GM18909 (cell line): Measurements from ENCODE around the gene SEL1L.
A peak's percentile ranks its signal among the peaks of the same experiment; 100 is the strongest.
"Not testable (repeated sequence)": the region's sequence is repeated elsewhere in the genome, so short reads cannot be mapped to it uniquely, and the experiment has no call there.

ENCODE experiments used
- ATAC-seq: cut with Tn5 transposase; IDR thresholded peaks from one replicate; pipeline ENCODE4 v1.9.1; 2021; ENCODE audit warnings: mild to moderate bottlenecking; ENCODE audit not compliant: unreplicated experiment, poor library complexity

Gene SEL1L

DNA sequence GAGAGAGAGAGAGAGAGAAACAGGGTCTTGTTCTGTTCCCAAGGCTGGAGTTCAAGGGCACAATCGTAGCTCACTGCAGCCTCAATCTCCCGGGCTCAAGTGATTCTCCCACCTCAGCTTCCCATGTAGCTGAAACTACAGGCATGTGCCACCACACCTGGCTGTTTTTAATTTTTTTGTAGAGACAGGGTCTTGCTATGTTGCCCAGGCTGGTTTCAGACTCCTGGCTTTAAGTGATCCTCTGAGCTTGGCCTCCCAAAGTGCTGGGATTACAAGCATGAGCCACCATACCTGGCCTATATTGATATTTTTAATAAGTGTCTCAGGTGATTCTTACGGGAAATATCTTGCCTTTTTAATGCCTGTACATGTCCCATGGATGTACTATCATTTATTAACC, 82.7 kb downstream of the SEL1L start:
- no peak for ATAC-seq

DNA sequence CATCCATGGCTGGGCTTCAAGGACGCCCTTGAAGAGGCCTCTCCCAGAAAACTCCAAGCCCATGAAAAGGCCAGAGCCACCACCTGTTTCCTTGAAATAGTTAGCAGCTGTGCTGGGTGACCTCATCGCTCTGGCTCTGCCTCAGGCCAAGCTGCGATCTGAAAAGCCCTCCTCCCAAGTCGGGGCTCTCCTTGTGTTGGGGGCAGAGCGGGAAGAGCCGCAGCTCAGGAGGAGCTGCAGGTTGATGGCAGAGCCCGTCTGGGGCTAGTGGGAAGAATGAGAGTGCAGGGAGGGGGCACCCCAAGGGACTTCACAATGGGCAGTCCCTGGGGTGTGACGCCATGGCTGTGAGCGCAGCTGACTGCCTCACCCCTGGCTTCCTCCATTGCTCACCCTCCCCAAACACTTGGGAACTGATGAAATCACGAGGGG, 83.5 kb downstream of the SEL1L start:
- ATAC-seq: no peak

DNA sequence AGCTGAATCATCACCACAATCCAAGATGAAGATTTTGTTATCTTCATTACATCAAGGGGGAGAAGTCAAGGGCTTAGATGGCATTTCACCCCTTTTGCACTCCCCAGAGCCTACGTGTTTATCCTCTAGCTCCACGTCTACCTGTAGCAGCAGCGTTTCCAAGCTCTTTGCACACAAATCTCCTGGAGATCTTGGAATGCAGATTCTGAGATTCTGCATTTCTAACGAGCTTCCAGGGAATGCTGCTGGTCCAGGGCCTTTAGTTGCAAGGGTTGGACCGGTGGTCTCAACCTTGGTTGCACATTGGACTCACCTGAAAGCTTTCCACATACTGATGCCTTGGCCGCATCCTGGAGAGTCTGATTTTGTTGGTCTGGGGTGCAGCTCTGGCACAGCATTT, 84.1 kb downstream of the SEL1L start:
- ATAC-seq: no peak

DNA sequence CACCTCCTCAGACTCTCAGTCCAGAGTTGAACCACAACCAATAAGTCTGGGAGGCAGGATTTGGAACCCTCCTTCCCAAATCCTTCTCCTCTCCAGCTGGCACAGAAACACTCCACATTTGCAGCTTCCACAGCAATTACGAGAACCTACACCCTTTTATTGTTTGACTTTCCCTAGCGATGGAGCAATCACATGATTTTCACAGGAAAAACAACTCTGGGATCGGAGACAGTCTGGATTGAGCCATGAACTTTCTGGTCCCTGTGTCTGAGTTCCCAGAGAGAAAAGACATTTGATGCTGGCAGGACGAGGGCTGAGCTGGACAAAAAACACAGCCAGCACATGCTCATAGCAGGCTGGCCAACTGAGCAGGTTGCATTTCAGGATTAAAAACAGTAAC, 84.5 kb downstream of the SEL1L start:
- ATAC-seq: no peak

DNA sequence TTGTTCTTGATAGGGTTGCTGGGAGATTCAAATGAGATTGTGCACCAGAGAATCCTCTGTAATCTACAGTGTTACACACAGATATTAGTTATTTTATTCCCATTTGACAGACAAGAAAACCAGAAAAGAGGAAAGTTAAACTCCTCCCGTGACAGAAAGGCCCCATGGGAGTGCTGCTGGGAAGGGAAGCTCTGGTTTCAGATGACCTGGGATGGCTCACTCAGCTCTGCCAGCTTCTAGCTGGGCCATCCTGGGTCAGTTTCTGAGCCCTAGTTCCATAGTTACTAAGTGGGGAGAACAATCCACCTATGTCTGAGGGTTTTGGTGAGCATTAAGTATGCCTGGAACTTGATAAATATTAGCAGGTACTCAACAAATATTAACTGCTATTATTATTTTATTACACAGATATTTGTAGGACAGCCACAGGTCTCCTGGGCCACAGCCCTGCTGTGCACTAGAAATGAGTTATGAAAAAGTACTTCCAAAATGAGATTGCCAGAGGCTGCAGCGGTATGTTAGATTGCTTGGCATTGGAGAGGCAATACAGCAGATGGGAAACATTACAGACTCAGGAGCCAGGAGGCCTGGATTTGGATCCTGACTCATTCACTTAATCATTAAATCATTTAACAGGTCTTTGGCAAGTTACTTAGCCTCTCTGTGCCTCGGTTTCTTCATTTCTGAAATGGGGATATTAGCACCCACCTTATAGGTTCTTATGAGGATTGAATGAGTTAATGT, 86.5 kb downstream of the SEL1L start:
- ATAC-seq: no peak

DNA sequence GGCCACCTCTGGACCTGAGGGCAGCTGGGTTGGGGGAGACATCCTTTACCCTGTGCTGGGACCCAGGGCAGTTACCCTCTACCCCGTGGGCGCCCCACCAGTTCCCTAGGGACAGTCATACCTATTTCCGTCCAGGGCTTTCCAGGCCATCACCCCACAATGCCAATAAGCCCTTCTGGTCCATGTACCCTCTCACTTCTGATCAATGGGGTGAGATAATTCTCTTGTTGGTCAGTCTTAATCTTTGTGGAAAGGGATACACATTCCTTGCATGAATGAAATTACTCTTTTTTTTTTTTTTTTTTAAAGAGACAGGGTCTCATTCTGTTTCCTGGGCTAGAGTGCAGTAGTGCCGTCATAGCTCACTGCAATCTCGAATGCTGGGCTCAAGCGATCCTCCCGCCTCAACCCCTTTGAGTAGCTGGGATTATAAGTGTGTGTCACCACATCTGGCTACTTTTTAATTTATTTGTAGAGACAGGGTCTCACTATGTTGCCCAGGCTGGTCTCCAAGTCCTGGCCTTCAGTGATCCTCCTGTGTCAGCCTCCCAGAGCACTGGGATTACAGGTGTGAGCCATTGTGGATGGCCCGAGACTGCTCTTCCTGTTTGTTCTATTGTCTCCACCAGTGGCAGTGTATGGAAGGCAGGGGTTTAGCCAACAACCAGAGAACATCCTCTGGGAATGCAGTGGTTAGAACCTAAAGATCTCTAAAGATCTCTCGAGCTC, 87.2 kb downstream of the SEL1L start:
- no peak for ATAC-seq

DNA sequence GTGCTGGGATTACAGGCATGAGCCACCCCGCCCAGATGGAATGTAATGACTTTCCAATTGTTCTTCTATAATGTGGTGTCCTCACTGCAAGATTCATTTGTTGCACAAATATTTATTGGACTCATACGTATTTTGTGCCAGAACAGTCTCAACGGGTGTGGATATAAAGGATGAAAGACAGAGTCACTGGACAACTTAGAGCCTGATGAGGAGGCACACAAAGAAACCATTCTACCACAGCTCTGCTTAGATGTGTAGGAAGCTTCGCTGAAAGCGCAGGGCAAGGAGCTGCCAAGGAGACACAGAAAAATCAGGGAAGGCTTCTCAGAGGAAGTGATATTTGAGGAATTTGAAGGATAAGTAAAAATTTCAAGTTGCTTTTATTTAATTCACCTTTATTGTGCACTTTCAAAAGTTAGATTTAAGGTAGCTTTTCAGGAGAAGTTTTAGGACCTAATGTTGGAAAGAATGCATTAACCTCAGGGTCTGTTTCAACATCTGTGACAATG, 92.0 kb downstream of the SEL1L start:
- no peak for ATAC-seq

DNA sequence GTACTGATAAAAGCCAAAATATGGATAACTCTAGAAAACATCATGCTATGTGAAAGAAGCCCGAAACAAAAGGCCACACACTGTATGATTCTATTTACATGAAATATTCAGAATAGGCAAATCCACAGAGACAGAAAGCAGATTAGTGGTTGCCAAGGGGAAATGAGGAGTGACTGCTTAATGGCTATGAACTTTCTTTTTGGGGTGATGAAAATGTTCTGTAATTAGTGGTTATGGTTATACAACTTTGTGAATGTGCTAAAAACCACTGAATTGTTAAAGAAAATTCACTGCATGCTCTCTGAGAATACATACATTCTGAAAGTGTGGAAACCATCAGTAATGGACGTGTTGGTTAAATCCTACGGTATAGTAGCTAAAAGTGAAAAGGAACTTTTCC, 93.6 kb downstream of the SEL1L start:
- no peak for ATAC-seq

DNA sequence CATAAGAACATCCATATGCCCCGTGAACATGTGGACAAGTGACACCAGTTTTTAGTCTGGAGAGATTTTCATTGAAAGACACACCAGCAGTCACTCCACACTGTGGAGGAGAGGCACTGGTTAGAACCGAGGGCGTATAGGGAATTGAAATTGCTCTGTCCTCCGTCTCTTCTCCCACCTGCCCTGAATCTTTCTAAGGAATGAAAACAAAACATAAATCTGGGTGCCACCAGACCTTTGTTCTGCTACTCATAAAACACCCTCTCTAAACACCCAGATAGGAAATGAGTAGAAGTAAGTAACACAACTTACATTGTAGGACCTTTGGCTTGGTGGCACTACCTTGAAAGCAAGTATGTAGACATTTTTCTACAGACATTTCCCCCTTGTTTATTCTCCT, 96.4 kb downstream of the SEL1L start:
- no peak for ATAC-seq

DNA sequence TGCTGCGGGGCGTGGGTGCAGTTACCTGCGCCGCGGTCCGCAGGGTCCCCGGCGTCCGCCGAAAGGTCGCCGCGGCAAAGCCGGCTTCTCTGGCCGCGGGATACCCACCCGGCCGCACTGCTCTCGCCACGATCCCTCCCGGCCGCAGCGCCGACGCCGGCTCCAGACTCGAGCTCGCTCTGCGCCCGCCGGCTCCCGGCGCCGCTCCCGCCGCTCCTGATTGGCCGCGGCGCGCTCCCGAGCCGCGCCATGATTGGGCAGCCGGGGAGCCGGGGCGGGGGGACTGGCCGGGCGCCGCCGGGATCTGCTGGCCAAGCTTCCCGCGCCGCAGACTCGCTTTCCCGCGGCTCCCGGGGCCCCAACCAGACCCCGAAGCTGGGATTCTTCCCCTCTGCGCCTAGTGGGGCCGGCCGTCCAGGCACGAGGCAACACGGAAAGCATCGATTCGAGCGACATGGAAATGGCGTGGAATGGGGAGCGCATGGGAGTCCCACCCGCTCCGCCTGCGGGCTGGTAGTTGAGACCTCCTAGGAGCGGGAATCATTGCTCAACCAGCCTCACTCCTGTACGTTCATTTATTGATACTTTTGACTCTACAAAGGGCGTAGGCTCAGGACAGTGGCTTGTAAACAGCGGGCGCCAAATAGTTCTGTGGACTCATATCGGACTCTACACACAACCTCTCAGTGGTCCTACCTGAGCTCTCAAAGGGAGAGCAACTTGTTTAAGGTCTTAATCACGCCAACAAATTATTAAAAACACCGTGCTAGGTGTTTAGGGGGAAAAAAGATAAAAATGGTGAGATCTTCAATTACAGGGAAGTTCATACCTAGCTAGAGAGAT, 97.1 kb downstream of the SEL1L start:
- peak; percentile 87 for ATAC-seq

DNA sequence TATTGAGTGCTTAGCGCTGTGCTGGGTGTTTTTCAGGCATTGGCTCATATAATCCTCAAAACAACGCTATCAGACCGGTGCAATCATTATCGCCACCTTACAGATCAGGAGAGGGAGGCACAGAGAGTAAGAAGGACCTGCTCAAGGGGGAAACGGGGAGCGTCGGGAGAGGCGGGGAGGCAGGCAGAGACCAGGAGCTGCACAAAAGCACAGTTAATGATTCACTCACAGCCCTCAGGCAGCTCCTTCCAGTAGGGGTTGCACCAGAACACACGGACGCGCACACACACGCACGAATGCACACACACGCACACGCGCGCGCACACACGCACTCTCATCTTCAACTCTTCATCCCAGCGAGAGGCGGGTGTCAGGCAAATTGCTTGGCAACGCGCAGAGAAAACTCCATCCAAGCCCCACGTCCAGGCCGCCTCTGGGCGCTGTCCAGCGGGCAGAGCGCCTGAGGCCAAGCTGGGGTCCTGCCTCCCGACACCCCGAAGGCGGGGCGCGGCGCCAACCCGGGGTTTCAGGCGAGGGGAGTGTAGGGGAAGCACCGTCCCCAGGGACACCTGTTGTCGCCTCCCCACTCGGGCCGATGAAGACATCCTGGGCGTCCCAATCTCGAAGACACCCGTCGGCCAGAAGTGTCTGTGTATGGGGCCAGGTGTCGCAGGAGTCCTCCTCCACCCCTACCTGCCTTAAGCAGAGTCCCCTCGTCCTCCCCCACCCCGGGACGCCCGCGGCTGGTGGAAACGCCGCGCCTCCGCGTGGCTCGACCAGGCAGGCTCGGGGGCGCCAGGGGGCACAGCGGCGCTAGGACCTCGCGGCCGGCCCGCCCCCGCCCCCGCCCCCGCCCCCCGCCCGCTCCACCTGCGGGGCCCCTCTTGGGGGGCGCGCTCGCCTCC, 98.0 kb downstream of the SEL1L start:
- ATAC-seq: peak; percentile 44

DNA sequence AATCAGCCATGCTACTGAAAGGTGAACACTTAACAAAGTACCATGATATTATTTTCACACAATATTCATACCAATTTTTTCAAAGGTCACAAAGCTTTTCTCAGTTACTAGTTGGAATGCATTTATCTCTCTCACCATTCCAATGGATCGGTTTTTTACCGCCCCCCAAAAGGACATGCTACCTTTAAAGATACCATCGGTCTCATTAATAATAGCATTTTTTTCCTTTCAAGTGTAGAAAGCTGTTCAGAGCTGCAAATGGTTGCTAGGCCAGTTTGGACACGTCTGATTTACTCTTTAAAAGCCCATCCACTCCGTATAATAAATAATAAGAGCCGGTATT, 98.6 kb downstream of the SEL1L start:
- ATAC-seq: no peak

DNA sequence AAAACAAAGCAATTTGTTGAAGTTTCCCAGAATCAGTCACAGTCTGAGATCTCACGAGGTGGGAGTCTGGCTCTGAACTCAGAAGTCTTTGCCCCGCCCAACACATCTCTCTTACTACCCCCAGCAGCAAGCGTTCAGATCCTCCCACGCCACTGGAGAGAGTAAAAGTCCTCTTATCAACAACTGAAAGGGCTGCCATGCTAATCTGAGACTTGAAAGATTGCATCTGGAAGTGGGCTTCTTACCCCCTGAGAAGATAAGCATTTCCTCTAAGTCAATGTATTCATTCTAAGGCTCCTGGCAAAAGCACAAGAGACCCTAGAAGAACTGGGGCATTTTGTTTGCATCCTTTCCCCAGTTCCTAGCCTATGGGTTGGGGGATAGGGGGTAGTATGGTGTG, 99.4 kb downstream of the SEL1L start:
- no peak for ATAC-seq

DNA sequence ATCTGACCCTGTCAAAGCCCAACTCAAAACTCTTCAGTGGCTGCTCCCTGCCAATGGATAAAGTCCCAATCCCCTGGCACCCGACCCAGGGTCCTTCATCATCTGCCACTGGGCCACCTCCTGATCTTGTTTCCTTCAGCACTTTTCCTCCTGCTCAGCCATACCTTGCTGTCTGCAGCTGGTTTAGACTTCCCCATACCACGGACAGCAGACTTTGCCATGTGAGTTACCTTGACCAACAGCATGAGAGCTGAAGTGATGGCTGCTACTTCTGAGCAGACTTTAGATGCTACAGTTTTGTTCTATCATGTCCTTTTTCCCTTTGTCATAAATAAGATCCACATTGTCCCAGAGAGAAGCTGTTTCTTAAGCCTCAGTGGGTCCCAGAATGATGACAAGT, 100.3 kb downstream of the SEL1L start:
- no peak for ATAC-seq

DNA sequence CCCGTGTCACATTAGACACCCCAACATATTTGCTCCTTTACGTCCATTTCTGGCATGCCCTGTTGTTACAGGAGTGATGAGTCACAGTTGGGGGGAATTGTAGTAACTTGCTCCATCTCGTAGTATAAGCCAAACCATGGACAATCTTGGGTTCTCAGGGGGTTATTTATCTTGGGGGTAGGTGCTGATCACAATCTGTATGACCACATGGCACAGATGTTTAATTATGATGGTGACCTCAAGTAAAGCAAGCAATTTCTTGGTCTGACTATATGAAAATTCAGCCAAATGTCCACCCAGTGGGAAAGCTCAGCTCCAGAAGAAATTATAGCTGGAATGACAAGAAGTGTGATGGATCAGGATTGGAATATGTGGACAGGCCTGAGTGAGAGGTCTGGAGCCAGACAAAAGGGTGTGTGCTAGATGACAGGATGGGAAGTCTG, 101.4 kb downstream of the SEL1L start:
- ATAC-seq: no peak

DNA sequence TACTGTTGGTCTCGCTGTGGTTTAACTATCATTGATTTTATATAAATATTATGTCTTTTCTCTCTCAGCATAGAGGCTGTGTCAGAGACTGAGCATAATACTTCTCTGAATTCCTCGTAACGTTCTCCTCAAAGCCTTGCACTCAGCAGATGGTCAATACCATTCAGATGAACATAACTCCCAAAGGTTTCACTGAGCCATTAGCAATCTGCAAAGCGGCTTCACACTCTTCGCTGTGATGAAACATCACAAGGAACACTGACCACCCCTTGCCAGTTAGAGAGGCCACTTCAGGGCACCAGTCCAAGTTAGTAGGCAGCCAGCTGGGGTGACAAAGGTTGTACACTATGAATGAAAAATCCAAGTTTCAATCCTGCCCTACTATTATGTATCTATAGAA, 103.4 kb downstream of the SEL1L start:
- ATAC-seq: no peak

DNA sequence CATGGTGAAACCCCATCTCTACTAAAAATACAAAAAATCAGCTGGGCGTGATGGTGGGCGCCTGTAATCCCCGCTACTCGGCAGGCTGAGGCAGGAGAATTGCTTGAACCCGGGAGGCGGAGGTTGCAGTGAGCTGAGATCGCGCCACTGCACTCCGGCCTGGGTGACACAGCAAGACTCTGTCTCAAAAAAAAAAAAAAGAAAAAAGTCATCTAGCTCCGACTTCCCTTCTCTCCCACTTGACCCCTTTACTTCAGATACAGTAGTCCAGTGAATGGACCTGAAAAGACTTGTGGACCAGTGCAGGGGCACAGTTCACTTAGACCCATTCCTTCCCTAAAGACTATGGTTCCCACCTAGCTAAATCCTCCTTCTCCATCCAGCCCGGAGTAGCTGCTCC, 103.9 kb downstream of the SEL1L start:
- not testable (repeated sequence) for ATAC-seq

DNA sequence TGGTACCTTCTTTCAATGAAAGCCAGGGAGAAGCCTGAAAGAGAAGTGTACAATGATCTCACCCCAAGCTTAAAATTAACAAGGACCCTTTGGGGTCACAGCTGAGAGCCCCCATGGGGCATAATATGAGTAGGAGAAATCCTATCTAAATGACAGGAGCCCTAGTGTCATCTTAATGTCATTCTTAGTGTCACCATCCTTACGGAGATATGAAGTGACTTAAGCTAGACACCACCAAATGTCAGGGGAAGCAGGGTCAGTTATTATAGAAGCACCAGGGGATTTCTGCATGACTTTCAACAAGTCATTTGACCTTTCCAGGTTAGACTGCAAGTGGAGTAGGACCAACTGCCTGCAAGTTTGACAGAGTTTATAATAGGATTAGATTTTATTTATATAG, 104.6 kb downstream of the SEL1L start:
- no peak for ATAC-seq

DNA sequence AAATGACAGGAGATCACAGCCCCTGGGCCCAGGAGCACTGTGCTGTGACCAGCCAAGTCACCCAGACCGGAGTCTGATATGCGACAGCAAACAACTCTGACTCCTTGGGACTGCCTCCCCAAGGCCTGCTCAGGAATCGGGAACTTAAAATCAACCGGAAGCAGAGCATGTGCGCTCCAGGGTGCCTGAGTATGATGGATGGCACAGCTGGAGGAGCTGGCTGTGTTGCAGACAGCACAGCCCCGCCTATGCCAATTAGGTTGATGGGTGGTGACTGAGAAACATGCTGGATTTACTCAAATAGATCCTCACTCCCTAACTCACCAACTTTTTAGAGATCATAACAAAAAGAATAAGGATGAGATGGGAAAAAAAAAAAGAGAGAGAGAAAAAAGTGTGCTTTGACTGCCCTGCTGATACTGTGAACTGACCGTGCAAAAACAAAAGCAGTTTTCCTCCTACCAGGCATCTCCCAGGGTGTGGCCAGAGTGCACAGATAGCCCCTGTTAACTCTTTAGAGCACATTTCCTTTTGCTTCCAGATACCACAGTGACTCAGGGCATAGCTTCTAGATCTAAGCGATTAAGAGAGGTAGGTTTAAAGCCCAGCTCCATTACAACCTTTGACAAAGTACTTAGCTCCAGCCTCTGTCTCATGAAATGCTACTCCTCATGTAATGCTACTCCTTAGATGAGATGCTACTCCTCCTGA, 106.2 kb downstream of the SEL1L start:
- no peak for ATAC-seq
